H9 (cell line): ENCODE measurements around the gene AFF2. TPM values are rescaled to one million over a fixed set of nuclear protein-coding genes. Genes with fewer than 3 reads are reported as not detected.

Experiments used
- DNase-seq: peaks from one replicate; pipeline ENCODE4 v3.0.0-alpha.2; 2017
- H2AFZ ChIP-seq: one replicate; pipeline ENCODE4 v1.6.1; 2013; ENCODE audit warnings: mild to moderate bottlenecking, low read length, control low read depth, moderate library complexity
- H2AK5ac ChIP-seq: 2 replicates; pipeline ENCODE4 v1.6.1; 2013; ENCODE audit warnings: low read length, control low read depth, mixed read lengths; ENCODE audit not compliant: insufficient read length
- H2BK120ac ChIP-seq: one replicate; pipeline ENCODE4 v1.6.1; 2013; ENCODE audit warnings: low read depth, mild to moderate bottlenecking, low read length, control low read depth, inconsistent platforms; ENCODE audit not compliant: poor library complexity, severe bottlenecking
- H2BK12ac ChIP-seq: 2 replicates; pipeline ENCODE4 v1.6.1; 2013; ENCODE audit warnings: low read length, control low read depth, mixed read lengths, low read depth; ENCODE audit not compliant: insufficient read length
- H2BK15ac ChIP-seq: 2 replicates; pipeline ENCODE4 v1.6.1; 2013; ENCODE audit warnings: low read depth, low read length, control low read depth
- H2BK20ac ChIP-seq: one replicate; pipeline ENCODE4 v1.6.1; 2013; ENCODE audit warnings: low read depth, mild to moderate bottlenecking, low read length, control low read depth, inconsistent platforms; ENCODE audit not compliant: poor library complexity, severe bottlenecking
- H2BK5ac ChIP-seq: 2 replicates; pipeline ENCODE4 v1.6.1; 2013; ENCODE audit warnings: low read length, control low read depth, mixed read lengths; ENCODE audit not compliant: insufficient read length
- H3K14ac ChIP-seq: 2 replicates; pipeline ENCODE4 v1.6.1; 2013; ENCODE audit warnings: low read length, control low read depth; ENCODE audit not compliant: insufficient read depth
- H3K18ac ChIP-seq: 2 replicates; pipeline ENCODE4 v1.6.1; 2013; ENCODE audit warnings: low read depth, mild to moderate bottlenecking, mixed read lengths, low read length, control low read depth; ENCODE audit not compliant: insufficient read length
- H3K23ac ChIP-seq: 2 replicates; pipeline ENCODE4 v1.6.1; 2013; ENCODE audit warnings: low read length, control low read depth, mixed read lengths, low read depth; ENCODE audit not compliant: insufficient read length
- H3K23me2 ChIP-seq: 2 replicates; pipeline ENCODE4 v1.6.1; 2013; ENCODE audit warnings: low read depth, mild to moderate bottlenecking, mixed read lengths, low read length, control low read depth; ENCODE audit not compliant: insufficient read length, poor library complexity, severe bottlenecking
- H3K27ac ChIP-seq: 2 replicates; pipeline ENCODE4 v1.5.1; 2013; ENCODE audit warnings: low read length, control low read depth, mixed read lengths, low read depth; ENCODE audit not compliant: insufficient read length
- H3K27me3 ChIP-seq: 2 replicates; pipeline ENCODE4 v1.6.1; 2013; ENCODE audit warnings: low read length, control low read depth, inconsistent platforms; ENCODE audit not compliant: insufficient read depth
- H3K4ac ChIP-seq: 2 replicates; pipeline ENCODE4 v1.6.1; 2013; ENCODE audit warnings: low read depth, mild to moderate bottlenecking, control low read depth, inconsistent platforms, low read length, moderate library complexity
- H3K4me1 ChIP-seq: 2 replicates; pipeline ENCODE4 v1.6.1; 2013; ENCODE audit warnings: low read length, control low read depth, inconsistent platforms; ENCODE audit not compliant: insufficient read depth
- H3K4me2 ChIP-seq: 2 replicates; pipeline ENCODE4 v1.6.1; 2013; ENCODE audit warnings: low read length, control low read depth, mixed read lengths; ENCODE audit not compliant: insufficient read length, insufficient read depth
- H3K56ac ChIP-seq: 2 replicates; pipeline ENCODE4 v1.6.1; 2013; ENCODE audit warnings: low read depth, mild to moderate bottlenecking, mixed read lengths, low read length, control low read depth; ENCODE audit not compliant: insufficient read length
- H3K79me1 ChIP-seq: 2 replicates; pipeline ENCODE4 v1.6.1; 2013; ENCODE audit warnings: low read depth, mild to moderate bottlenecking, moderate library complexity, low read length, control low read depth, inconsistent platforms; ENCODE audit not compliant: insufficient read depth, poor library complexity, severe bottlenecking
- H3K79me2 ChIP-seq: 2 replicates; pipeline ENCODE4 v1.6.1; 2013; ENCODE audit warnings: low read length, control low read depth, inconsistent platforms; ENCODE audit not compliant: insufficient read depth
- H3K9ac ChIP-seq: 2 replicates; pipeline ENCODE4 v1.6.1; 2013; ENCODE audit warnings: low read length, control low read depth, mixed read lengths; ENCODE audit not compliant: insufficient read length; ENCODE audit errors: extremely low read depth
- H3K9me3 ChIP-seq: one replicate; pipeline ENCODE4 v1.6.1; 2013; ENCODE audit warnings: low read depth, low read length, inconsistent platforms; ENCODE audit not compliant: control insufficient read depth
- H3T11ph ChIP-seq: one replicate; pipeline ENCODE4 v1.6.1; 2013; ENCODE audit warnings: mild to moderate bottlenecking, low read length, control low read depth, inconsistent platforms
- H4K20me1 ChIP-seq: one replicate; pipeline ENCODE4 v1.6.1; 2013; ENCODE audit not compliant: control insufficient read depth, insufficient read length, insufficient read depth
- H4K5ac ChIP-seq: 2 replicates; pipeline ENCODE4 v1.6.1; 2013; ENCODE audit warnings: low read depth, mild to moderate bottlenecking, mixed read lengths, low read length, control low read depth; ENCODE audit not compliant: insufficient read length
- H4K8ac ChIP-seq: replicated peaks from 2 replicates; pipeline ENCODE4 v1.6.1; 2013; ENCODE audit warnings: low read length, control low read depth, mixed read lengths, low read depth; ENCODE audit not compliant: insufficient read length
- H4K91ac ChIP-seq: 2 replicates; pipeline ENCODE4 v1.6.1; 2013; ENCODE audit warnings: low read depth, mild to moderate bottlenecking, moderate library complexity, mixed read lengths, low read length, control low read depth; ENCODE audit not compliant: insufficient read length
- H3K27ac Mint-ChIP-seq, 3 experiments: 2 replicates in 2 of 3; 3 replicates in 1 of 3; pipeline ENCODE4 v1.8.0; 2020 to 2021; ENCODE audit warnings: mixed read lengths in 3 of 3, mild to moderate bottlenecking in 1 of 3, moderate library complexity in 1 of 3
- H3K27me3 Mint-ChIP-seq: 2 replicates; pipeline ENCODE4 v1.8.0; 2021; ENCODE audit warnings: low read depth, mild to moderate bottlenecking, moderate library complexity, mixed read lengths
- H3K36me3 Mint-ChIP-seq, 3 experiments: 2 replicates in 2 of 3; 3 replicates in 1 of 3; pipeline ENCODE4 v1.8.0; 2020 to 2021; ENCODE audit warnings: low read depth in 3 of 3, mixed read lengths in 3 of 3; ENCODE audit not compliant: insufficient read depth in 1 of 3
- H3K4me1 Mint-ChIP-seq, 2 experiments: 2 replicates each; pipeline ENCODE4 v1.8.0; 2020; ENCODE audit warnings: mixed read lengths in 2 of 2
- H3K4me3 Mint-ChIP-seq, 2 experiments: 2 replicates in 1 of 2; 3 replicates in 1 of 2; pipeline ENCODE4 v1.8.0; 2020 to 2021; ENCODE audit warnings: mild to moderate bottlenecking in 2 of 2, mixed read lengths in 2 of 2, moderate library complexity in 1 of 2
- H3K9me3 Mint-ChIP-seq, 2 experiments: 2 replicates in 1 of 2; 3 replicates in 1 of 2; pipeline ENCODE4 v1.8.0; 2020; ENCODE audit warnings: mild to moderate bottlenecking in 2 of 2, mixed read lengths in 2 of 2, moderate library complexity in 1 of 2
- CTCF ChIP-seq: fragments of 200-600 bp; sonication (generic); conservative IDR thresholded peaks from 3 replicates; pipeline ENCODE4 v1.8.0; 2021; ENCODE audit warnings: antibody characterized with exemption, mild to moderate bottlenecking
- WGBS: extraction: QIAGEN DNeasy Blood & Tissue Kit; methylation state at CpG from one replicate; pipeline ENCODE4 v1.1.7; 2013; ENCODE audit warnings: missing lambda C conversion rate, low lambda C conversion rate, mixed read lengths; ENCODE audit not compliant: insufficient read length; ENCODE audit errors: extremely low coverage; 5-methylcytosine and 5-hydroxymethylcytosine counted together
- total RNA-seq: library from RNA; stranded (reverse); gene quantifications from 2 replicates; pipeline ENCODE4 v1.2.1, GENCODE V29; 2021

The AFF2 gene
- total RNA-seq, 1 experiment from 2014 or later, result 14.6 TPM

GRCh38 chrX:148928811-148929210 is 428.4 kb downstream of the AFF2 start:
- Mint-ChIP-seq H3K27me3 (no peaks in the 10 kb centered on the region), H3K9me3 (peaks cover 48 to 64% of the 10 kb centered on the region in 2 experiments), H3K4me1 (no peaks in the 10 kb centered on the region), H3K4me3 (no peak overlapping the region), H3K36me3 (no peaks in the 10 kb centered on the region; a peak in 1 of 7 replicates), H3K27ac (no peak overlapping the region)
- DNase-seq, result no peak
- H4K8ac ChIP-seq, result no peak overlapping the region
- H2BK15ac ChIP-seq, result no peak overlapping the region
- H4K20me1 ChIP-seq, result no peaks in the 10 kb centered on the region
- H3K4me2 ChIP-seq, result no peak overlapping the region
- H3K9ac ChIP-seq, result no peak overlapping the region
- no peak overlapping the region for H3T11ph ChIP-seq
- H3K4me1 ChIP-seq, result no peaks in the 10 kb centered on the region
- H3K79me2 ChIP-seq, result no peaks in the 10 kb centered on the region; the same call in 1 of the 2 replicates
- H3K18ac ChIP-seq, result no peak overlapping the region
- H3K56ac ChIP-seq, result no peak overlapping the region
- no peak overlapping the region for H2AFZ ChIP-seq
- no peak overlapping the region for H2BK12ac ChIP-seq
- H3K23me2 ChIP-seq, result no peaks in the 10 kb centered on the region
- no peak overlapping the region for H2AK5ac ChIP-seq
- H2BK5ac ChIP-seq, result no peak overlapping the region
- no peak overlapping the region for H4K91ac ChIP-seq
- no peak overlapping the region for H3K14ac ChIP-seq
- no peak for TF ChIP-seq CTCF
- no peak overlapping the region for H2BK120ac ChIP-seq
- H4K5ac ChIP-seq, result no peak overlapping the region
- H2BK20ac ChIP-seq, result no peak overlapping the region
- peaks cover 40% of the 10 kb centered on the region for H3K9me3 ChIP-seq
- no peaks in the 10 kb centered on the region for H3K79me1 ChIP-seq
- H3K27me3 ChIP-seq, result no peaks in the 10 kb centered on the region
- WGBS, result no CpG with 5 or more reads among the region's 1 CpG
- H3K23ac ChIP-seq, result no peak overlapping the region
- no peak overlapping the region for H3K27ac ChIP-seq
- H3K4ac ChIP-seq, result no peak overlapping the region
